ENCODE measurements around the gene APP. TPM values are rescaled to one million over a fixed set of nuclear protein-coding genes. Genes with fewer than 3 reads are reported as not detected.

The APP gene
- total RNA-seq, 1 donor: 373 TPM

- no peaks in the 10 kb centered on the region for H4K20me1 ChIP-seq (ENCODE audit: insufficient read depth, low read length)
These were observed 21.0 kb upstream of the APP start for GRCh38 chr21:26191609-26192008.

DNA sequence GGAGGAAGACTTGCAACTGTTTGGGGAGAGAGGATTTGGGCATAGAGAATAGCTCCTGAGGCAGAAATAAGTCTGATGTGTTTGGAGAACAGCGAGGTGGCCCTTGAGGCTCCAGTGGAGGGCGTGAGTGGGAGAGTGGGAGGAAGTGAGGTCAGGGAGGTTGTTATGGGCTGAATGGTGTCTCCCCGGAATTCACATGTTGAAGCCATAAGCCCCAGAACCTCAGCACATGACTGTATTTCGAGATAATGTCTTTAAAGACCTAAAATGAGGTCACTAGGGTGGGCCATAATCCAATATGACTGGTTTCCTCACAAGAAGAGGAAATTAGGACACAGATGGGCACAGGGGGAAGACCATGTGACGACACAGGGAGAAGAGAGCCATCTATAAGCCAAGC, 17.9 kb upstream of the APP start:
- TF ChIP-seq CTCF (IDR thresholded peaks at IDR 0.05; ENCODE audit: extremely low read depth, low read depth, low read length): no peak
- Histone ChIP-seq H3K4me1 (ENCODE audit: insufficient read depth, low read length) (no peaks in the 10 kb centered on the region), H2AFZ (ENCODE audit: low read length) (no peak overlapping the region), H3K9me3 (ENCODE audit: low read depth, low read length) (no peaks in the 10 kb centered on the region), H3K4me2 (ENCODE audit: insufficient read depth, low read length) (no peak overlapping the region), H4K20me1 (ENCODE audit: insufficient read depth, low read length) (no peaks in the 10 kb centered on the region), H3K4me3 (ENCODE audit: insufficient read depth, low read length) (no peak overlapping the region), H3K36me3 (ENCODE audit: insufficient read depth, low read length) (no peaks in the 10 kb centered on the region), H3K79me2 (ENCODE audit: insufficient read depth, low read length) (no peaks in the 10 kb centered on the region), H3K27me3 (ENCODE audit: insufficient read depth, low read length) (no peaks in the 10 kb centered on the region), H3K27ac (ENCODE audit: low read depth, low read length) (no peak overlapping the region)
- no peak for DNase-seq (ENCODE audit: insufficient read length, low spot score, missing footprints)

More at GRCh38 chr21:26191609-26192008, 21.0 kb upstream of the APP start:
- no peak for TF ChIP-seq CTCF (IDR thresholded peaks at IDR 0.05; ENCODE audit: extremely low read depth, low read depth, low read length)
- Histone ChIP-seq H3K4me1 (ENCODE audit: insufficient read depth, low read length) (no peaks in the 10 kb centered on the region), H3K27ac (ENCODE audit: low read depth, low read length) (no peak overlapping the region), H3K4me3 (ENCODE audit: insufficient read depth, low read length) (no peak overlapping the region), H2AFZ (ENCODE audit: low read length) (no peak overlapping the region), H3K79me2 (ENCODE audit: insufficient read depth, low read length) (no peaks in the 10 kb centered on the region), H3K9me3 (ENCODE audit: low read depth, low read length) (no peaks in the 10 kb centered on the region), H3K27me3 (ENCODE audit: insufficient read depth, low read length) (no peaks in the 10 kb centered on the region), H3K36me3 (ENCODE audit: insufficient read depth, low read length) (no peaks in the 10 kb centered on the region), H3K4me2 (ENCODE audit: insufficient read depth, low read length) (no peak overlapping the region)
- no peak for DNase-seq (ENCODE audit: insufficient read length, low spot score, missing footprints)

DNA sequence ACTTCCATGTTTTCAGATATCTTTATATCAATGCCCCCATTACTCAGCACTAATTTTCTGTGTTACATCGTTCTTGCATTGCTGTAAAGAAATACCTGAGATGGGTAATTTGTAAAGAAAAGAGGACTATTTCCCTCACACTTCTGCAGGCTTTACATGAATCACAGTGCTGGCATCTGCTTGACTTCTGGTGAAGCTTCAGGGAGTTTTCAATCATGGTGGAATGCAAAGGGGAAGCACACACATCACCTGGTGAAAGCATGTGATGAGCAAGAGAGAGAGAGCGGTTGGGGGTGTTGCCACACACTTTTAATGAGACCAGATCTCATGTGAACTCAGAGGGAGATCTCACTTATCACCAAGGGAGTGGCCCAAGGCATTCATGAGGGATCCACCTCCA, 14.9 kb upstream of the APP start:
- Histone ChIP-seq H3K27me3 (ENCODE audit: insufficient read depth, low read length) (no peaks in the 10 kb centered on the region), H3K36me3 (ENCODE audit: insufficient read depth, low read length) (no peaks in the 10 kb centered on the region), H3K4me2 (ENCODE audit: insufficient read depth, low read length) (no peak overlapping the region), H3K79me2 (ENCODE audit: insufficient read depth, low read length) (no peaks in the 10 kb centered on the region), H2AFZ (ENCODE audit: low read length) (no peak overlapping the region), H3K4me1 (ENCODE audit: insufficient read depth, low read length) (no peaks in the 10 kb centered on the region), H3K9me3 (ENCODE audit: low read depth, low read length) (no peaks in the 10 kb centered on the region), H3K4me3 (ENCODE audit: insufficient read depth, low read length) (no peak overlapping the region), H3K27ac (ENCODE audit: low read depth, low read length) (no peak overlapping the region), H4K20me1 (ENCODE audit: insufficient read depth, low read length) (no peaks in the 10 kb centered on the region)
- no peak for TF ChIP-seq CTCF (IDR thresholded peaks at IDR 0.05; ENCODE audit: extremely low read depth, low read depth, low read length)
- no peak for DNase-seq (ENCODE audit: insufficient read length, low spot score, missing footprints)

GRCh38 chr21:26185021-26185420, 14.5 kb upstream of the APP start:
- H3K4me1 ChIP-seq (ENCODE audit: insufficient read depth, low read length): no peaks in the 10 kb centered on the region
- H3K27me3 ChIP-seq (ENCODE audit: insufficient read depth, low read length): no peaks in the 10 kb centered on the region
- no peaks in the 10 kb centered on the region for H4K20me1 ChIP-seq (ENCODE audit: insufficient read depth, low read length)
- no peak overlapping the region for H3K4me3 ChIP-seq (ENCODE audit: insufficient read depth, low read length)
- no peak for DNase-seq (ENCODE audit: insufficient read length, low spot score, missing footprints)
- H3K9me3 ChIP-seq (ENCODE audit: low read depth, low read length): no peaks in the 10 kb centered on the region
- TF ChIP-seq CTCF (IDR thresholded peaks at IDR 0.05; ENCODE audit: extremely low read depth, low read depth, low read length): no peak
- no peaks in the 10 kb centered on the region for H3K36me3 ChIP-seq (ENCODE audit: insufficient read depth, low read length)
- no peak overlapping the region for H2AFZ ChIP-seq (ENCODE audit: low read length)
- no peaks in the 10 kb centered on the region for H3K79me2 ChIP-seq (ENCODE audit: insufficient read depth, low read length)
- H3K4me2 ChIP-seq (ENCODE audit: insufficient read depth, low read length): no peak overlapping the region
- no peak overlapping the region for H3K27ac ChIP-seq (ENCODE audit: low read depth, low read length)

Data from osteoblast (primary cell).